Neural cell (in vitro differentiated cells): ENCODE data around the gene BMI1. TPM values are rescaled to one million over a fixed set of nuclear protein-coding genes. Genes with fewer than 3 reads are reported as not detected.
"Not testable (repeated sequence)": the region's sequence is repeated elsewhere in the genome, so short reads cannot be mapped to it uniquely, and the experiment has no call there.

Experiments used
- H2AFZ ChIP-seq: fragments of 200-600, 300-800 bp; sonication (generic), shearing (Covaris generic); 2 replicates; pipeline ENCODE4 v1.6.0; 2014; ENCODE audit warnings: low read depth, mild to moderate bottlenecking, antibody characterized with exemption, low read length, moderate library complexity
- H3F3A ChIP-seq: fragments of 200-600 bp; shearing (Covaris generic); 2 replicates; pipeline ENCODE4 v1.6.1; 2016; ENCODE audit warnings: mild to moderate bottlenecking, moderate library complexity, mixed read lengths, antibody characterized with exemption, low read length; ENCODE audit not compliant: insufficient read depth, poor library complexity, severe bottlenecking
- H3K27ac ChIP-seq: fragments of 200-600, 300-800 bp; sonication (generic), shearing (Covaris generic); 2 replicates; pipeline ENCODE4 v1.5.1; 2014; ENCODE audit warnings: mild to moderate bottlenecking, low read length, moderate library complexity
- H3K27me3 ChIP-seq: fragments of 300-800, 200-600 bp; sonication (generic), shearing (Covaris generic); 2 replicates; pipeline ENCODE4 v1.6.0; 2014; ENCODE audit warnings: mild to moderate bottlenecking, low read depth, low read length, moderate library complexity; ENCODE audit not compliant: insufficient read depth
- H3K36me3 ChIP-seq: fragments of 300-800, 200-600 bp; sonication (generic), shearing (Covaris generic); 2 replicates; pipeline ENCODE4 v1.5.1; 2014; ENCODE audit warnings: mild to moderate bottlenecking, antibody characterized with exemption, low read length, moderate library complexity; ENCODE audit not compliant: insufficient read depth
- H3K4me2 ChIP-seq: fragments of 300-800, 200-600 bp; sonication (generic), shearing (Covaris generic); 2 replicates; pipeline ENCODE4 v1.6.0; 2014; ENCODE audit warnings: mild to moderate bottlenecking, low read length
- H3K4me3 ChIP-seq: fragments of 300-800, 200-600 bp; sonication (generic), shearing (Covaris generic); 2 replicates; pipeline ENCODE4 v1.5.1; 2014; ENCODE audit warnings: mild to moderate bottlenecking, low read length, moderate library complexity
- H3K79me2 ChIP-seq: fragments of 200-600 bp; shearing (Covaris generic); replicated peaks from 2 replicates; pipeline ENCODE4 v1.6.0; 2014; ENCODE audit warnings: mild to moderate bottlenecking, low read length, moderate library complexity; ENCODE audit not compliant: insufficient read depth
- H3K9ac ChIP-seq: fragments of 300-800, 200-600 bp; sonication (generic), shearing (Covaris generic); 2 replicates; pipeline ENCODE4 v1.6.1; 2016; ENCODE audit warnings: mild to moderate bottlenecking, low read length, mixed read lengths
- H3K9me2 ChIP-seq: fragments of 200-600 bp; shearing (Covaris generic); 2 replicates; pipeline ENCODE4 v1.6.1; 2016; ENCODE audit warnings: mild to moderate bottlenecking, low read length, mixed read lengths; ENCODE audit not compliant: insufficient read depth
- H3K9me3 ChIP-seq: fragments of 200-600, 300-800 bp; sonication (generic), shearing (Covaris generic); 2 replicates; pipeline ENCODE4 v1.6.1; 2016; ENCODE audit warnings: mild to moderate bottlenecking, mixed run types, low read length, moderate library complexity, mixed read lengths
- H4K20me1 ChIP-seq: fragments of 200-600 bp; shearing (Covaris generic); 2 replicates; pipeline ENCODE4 v1.6.1; 2016; ENCODE audit warnings: mild to moderate bottlenecking, mixed run types; ENCODE audit not compliant: insufficient read depth
- EP300 ChIP-seq: fragments of 450-650 bp; conservative IDR thresholded peaks from 2 replicates; pipeline ENCODE4 v1.6.1; 2014; ENCODE audit warnings: antibody characterized with exemption, mild to moderate bottlenecking, moderate library complexity; ENCODE audit not compliant: poor library complexity, severe bottlenecking
- EZH2 ChIP-seq: fragments of 200-600, 300-800 bp; shearing (Covaris generic), sonication (generic); IDR thresholded peaks from 2 replicates; pipeline ENCODE4 v1.6.1; 2014; ENCODE audit warnings: antibody characterized with exemption, low read length, borderline replicate concordance, mild to moderate bottlenecking; ENCODE audit not compliant: insufficient read depth, poor library complexity, severe bottlenecking
- MXI1 ChIP-seq: fragments of 450-650 bp; conservative IDR thresholded peaks from 2 replicates; pipeline ENCODE4 v1.6.1; 2014; ENCODE audit warnings: antibody characterized with exemption, mild to moderate bottlenecking; ENCODE audit not compliant: poor library complexity, severe bottlenecking
- POLR2AphosphoS5 ChIP-seq: IDR thresholded peaks from 2 replicates; pipeline ENCODE4 v1.6.1; 2012
- RAD21 ChIP-seq: fragments of 450-650 bp; conservative IDR thresholded peaks from 2 replicates; pipeline ENCODE4 v1.6.1; 2014; ENCODE audit warnings: antibody characterized with exemption, mild to moderate bottlenecking, moderate library complexity
- SMC3 ChIP-seq: fragments of 450-650 bp; conservative IDR thresholded peaks from 2 replicates; pipeline ENCODE4 v1.6.1; 2014; ENCODE audit warnings: antibody characterized with exemption, mild to moderate bottlenecking, moderate library complexity; ENCODE audit not compliant: poor library complexity
- TAF1 ChIP-seq: IDR thresholded peaks from 2 replicates; pipeline ENCODE4 v1.6.1; 2012; ENCODE audit warnings: low read depth
- polyA plus RNA-seq: library from polyadenylated mRNA; depleted of rRNA; stranded (reverse); fragments of >200 nt; gene quantifications from 2 replicates; pipeline ENCODE4 v1.2.3, GENCODE V29; 2014
- TF ChIP-seq, protein P1 (sequence below): IDR thresholded peaks from 2 replicates; pipeline ENCODE4 v1.6.1; 2012; ENCODE audit warnings: borderline replicate concordance
- TF ChIP-seq, protein P2 (sequence below): fragments of 450-650 bp; IDR thresholded peaks from 2 replicates; pipeline ENCODE4 v1.5.1; 2014; ENCODE audit warnings: antibody characterized with exemption, mild to moderate bottlenecking, moderate library complexity; ENCODE audit not compliant: poor library complexity, severe bottlenecking

Gene BMI1
- polyA plus RNA-seq, 1 donor from 2014 or later: 86.8 TPM

GRCh38 chr10:22309180-22310000, 11.5 kb upstream of the BMI1 start:
- Histone ChIP-seq H3K4me2 (no peak overlapping the region), H3F3A (no peaks in the 10 kb centered on the region), H3K9ac (no peak overlapping the region), H3K27me3 (peaks cover 15% of the 10 kb centered on the region), H3K9me3 (no peaks in the 10 kb centered on the region), H2AFZ (no peak overlapping the region), H3K79me2 (no peaks in the 10 kb centered on the region), H3K36me3 (no peaks in the 10 kb centered on the region), H3K9me2 (no peaks in the 10 kb centered on the region), H3K4me3 (no peak overlapping the region), H3K27ac (no peak overlapping the region), H4K20me1 (no peaks in the 10 kb centered on the region)
- TF ChIP-seq POLR2AphosphoS5: no peak
- no peak for TF ChIP-seq SMC3
- no peak for TF ChIP-seq RAD21
- TF ChIP-seq, protein P1, sequence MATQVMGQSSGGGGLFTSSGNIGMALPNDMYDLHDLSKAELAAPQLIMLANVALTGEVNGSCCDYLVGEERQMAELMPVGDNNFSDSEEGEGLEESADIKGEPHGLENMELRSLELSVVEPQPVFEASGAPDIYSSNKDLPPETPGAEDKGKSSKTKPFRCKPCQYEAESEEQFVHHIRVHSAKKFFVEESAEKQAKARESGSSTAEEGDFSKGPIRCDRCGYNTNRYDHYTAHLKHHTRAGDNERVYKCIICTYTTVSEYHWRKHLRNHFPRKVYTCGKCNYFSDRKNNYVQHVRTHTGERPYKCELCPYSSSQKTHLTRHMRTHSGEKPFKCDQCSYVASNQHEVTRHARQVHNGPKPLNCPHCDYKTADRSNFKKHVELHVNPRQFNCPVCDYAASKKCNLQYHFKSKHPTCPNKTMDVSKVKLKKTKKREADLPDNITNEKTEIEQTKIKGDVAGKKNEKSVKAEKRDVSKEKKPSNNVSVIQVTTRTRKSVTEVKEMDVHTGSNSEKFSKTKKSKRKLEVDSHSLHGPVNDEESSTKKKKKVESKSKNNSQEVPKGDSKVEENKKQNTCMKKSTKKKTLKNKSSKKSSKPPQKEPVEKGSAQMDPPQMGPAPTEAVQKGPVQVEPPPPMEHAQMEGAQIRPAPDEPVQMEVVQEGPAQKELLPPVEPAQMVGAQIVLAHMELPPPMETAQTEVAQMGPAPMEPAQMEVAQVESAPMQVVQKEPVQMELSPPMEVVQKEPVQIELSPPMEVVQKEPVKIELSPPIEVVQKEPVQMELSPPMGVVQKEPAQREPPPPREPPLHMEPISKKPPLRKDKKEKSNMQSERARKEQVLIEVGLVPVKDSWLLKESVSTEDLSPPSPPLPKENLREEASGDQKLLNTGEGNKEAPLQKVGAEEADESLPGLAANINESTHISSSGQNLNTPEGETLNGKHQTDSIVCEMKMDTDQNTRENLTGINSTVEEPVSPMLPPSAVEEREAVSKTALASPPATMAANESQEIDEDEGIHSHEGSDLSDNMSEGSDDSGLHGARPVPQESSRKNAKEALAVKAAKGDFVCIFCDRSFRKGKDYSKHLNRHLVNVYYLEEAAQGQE: no peak
- TF ChIP-seq TAF1: no peak
- no peak for TF ChIP-seq EP300
- TF ChIP-seq MXI1: no peak
- TF ChIP-seq, protein P2, sequence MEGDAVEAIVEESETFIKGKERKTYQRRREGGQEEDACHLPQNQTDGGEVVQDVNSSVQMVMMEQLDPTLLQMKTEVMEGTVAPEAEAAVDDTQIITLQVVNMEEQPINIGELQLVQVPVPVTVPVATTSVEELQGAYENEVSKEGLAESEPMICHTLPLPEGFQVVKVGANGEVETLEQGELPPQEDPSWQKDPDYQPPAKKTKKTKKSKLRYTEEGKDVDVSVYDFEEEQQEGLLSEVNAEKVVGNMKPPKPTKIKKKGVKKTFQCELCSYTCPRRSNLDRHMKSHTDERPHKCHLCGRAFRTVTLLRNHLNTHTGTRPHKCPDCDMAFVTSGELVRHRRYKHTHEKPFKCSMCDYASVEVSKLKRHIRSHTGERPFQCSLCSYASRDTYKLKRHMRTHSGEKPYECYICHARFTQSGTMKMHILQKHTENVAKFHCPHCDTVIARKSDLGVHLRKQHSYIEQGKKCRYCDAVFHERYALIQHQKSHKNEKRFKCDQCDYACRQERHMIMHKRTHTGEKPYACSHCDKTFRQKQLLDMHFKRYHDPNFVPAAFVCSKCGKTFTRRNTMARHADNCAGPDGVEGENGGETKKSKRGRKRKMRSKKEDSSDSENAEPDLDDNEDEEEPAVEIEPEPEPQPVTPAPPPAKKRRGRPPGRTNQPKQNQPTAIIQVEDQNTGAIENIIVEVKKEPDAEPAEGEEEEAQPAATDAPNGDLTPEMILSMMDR: no peak
- no peak for TF ChIP-seq EZH2

DNA sequence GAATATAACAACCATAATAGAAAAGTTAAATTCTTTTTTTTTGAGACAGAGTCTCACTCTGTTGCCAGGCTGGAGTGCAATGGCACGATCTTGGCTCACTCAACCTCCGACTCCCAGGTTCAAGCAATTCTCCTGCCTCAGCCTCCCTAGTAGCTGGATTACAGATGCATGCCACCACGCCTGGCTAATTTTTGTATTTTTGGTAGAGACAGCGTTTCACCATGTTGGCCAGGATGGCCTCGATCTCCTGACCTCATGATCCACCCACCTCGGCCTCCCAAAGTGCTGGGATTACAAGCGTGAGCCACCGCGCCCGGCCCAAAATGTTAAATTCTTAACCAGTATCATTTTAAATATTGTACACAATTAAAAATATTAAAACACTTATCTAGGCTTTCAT, 10.9 kb upstream of the BMI1 start:
- H3F3A ChIP-seq, H3K9me2 ChIP-seq, H3K4me3 ChIP-seq, H3K79me2 ChIP-seq, H2AFZ ChIP-seq, H3K9me3 ChIP-seq, H4K20me1 ChIP-seq, H3K27ac ChIP-seq, H3K4me2 ChIP-seq, H3K36me3 ChIP-seq, H3K9ac ChIP-seq: not testable (repeated sequence)
- peaks cover 16% of the 10 kb centered on the region for H3K27me3 ChIP-seq

GRCh38 chr10:22310928-22311327, 10.0 kb upstream of the BMI1 start:
- H4K20me1 ChIP-seq: no peaks in the 10 kb centered on the region
- H3K9ac ChIP-seq: no peak overlapping the region
- H3K9me3 ChIP-seq: no peaks in the 10 kb centered on the region
- H2AFZ ChIP-seq: no peak overlapping the region
- H3K27me3 ChIP-seq: peaks cover 16% of the 10 kb centered on the region
- TF ChIP-seq SMC3 (no peak), EP300 (no peak), TAF1 (no peak), POLR2AphosphoS5 (no peak), RAD21 (no peak), MXI1 (no peak), EZH2 (no peak)
- TF ChIP-seq, protein P1: no peak
- TF ChIP-seq, protein P2: no peak
- H3K27ac ChIP-seq: no peak overlapping the region
- H3K9me2 ChIP-seq: no peaks in the 10 kb centered on the region
- H3K79me2 ChIP-seq: no peaks in the 10 kb centered on the region
- no peak overlapping the region for H3K4me2 ChIP-seq
- peaks cover 4% of the 10 kb centered on the region for H3F3A ChIP-seq
- H3K4me3 ChIP-seq: no peak overlapping the region
- H3K36me3 ChIP-seq: no peaks in the 10 kb centered on the region
